GM06990 (cell line): ENCODE results near the gene ASIC2.

Experiments
- DNase-seq: peaks from one replicate; pipeline ENCODE4 v3.0.0-alpha.2; 2011; ENCODE audit not compliant: insufficient read length; ENCODE audit errors: extremely low read depth
- H3K27me3 ChIP-seq: replicated peaks from 2 replicates; pipeline ENCODE4 v1.6.0; 2011; ENCODE audit warnings: low read length; ENCODE audit not compliant: control insufficient read depth, insufficient read depth
- H3K36me3 ChIP-seq: 2 replicates; pipeline ENCODE4 v1.5.1; 2011; ENCODE audit warnings: low read length; ENCODE audit not compliant: control insufficient read depth, insufficient read depth
- H3K4me3 ChIP-seq: replicated peaks from 2 replicates; pipeline ENCODE4 v1.5.1; 2011; ENCODE audit warnings: low read depth, mild to moderate bottlenecking, control low read depth, low read length
- CTCF ChIP-seq: IDR thresholded peaks from 2 replicates; pipeline ENCODE4 v1.5.1; 2011; ENCODE audit warnings: low read length, control low read depth, mild to moderate bottlenecking, inconsistent platforms; ENCODE audit not compliant: insufficient read depth, poor library complexity, severe bottlenecking

The ASIC2 gene

GRCh38 chr17:33053676-33054075 is 239.4 kb downstream of the ASIC2 start:
- TF ChIP-seq CTCF, result no peak
- Histone ChIP-seq H3K27me3 (no peaks in the 10 kb centered on the region; the same call in 1 of the 2 replicates), H3K4me3 (no peak overlapping the region), H3K36me3 (no peaks in the 10 kb centered on the region)
- DNase-seq, result no peak

GRCh38 chr17:33052856-33053255 is 240.2 kb downstream of the ASIC2 start:
- TF ChIP-seq CTCF, result no peak
- Histone ChIP-seq H3K27me3 (no peaks in the 10 kb centered on the region; the same call in 1 of the 2 replicates), H3K4me3 (no peak overlapping the region), H3K36me3 (no peaks in the 10 kb centered on the region)
- no peak for DNase-seq

GRCh38 chr17:33050611-33051140 is 242.4 kb downstream of the ASIC2 start:
- Histone ChIP-seq H3K27me3 (no peaks in the 10 kb centered on the region; the same call in none of the 2 replicates), H3K4me3 (no peak overlapping the region), H3K36me3 (no peaks in the 10 kb centered on the region)
- TF ChIP-seq CTCF, result no peak
- DNase-seq, result no peak

GRCh38 chr17:33049781-33050414 is 243.2 kb downstream of the ASIC2 start:
- Histone ChIP-seq H3K27me3 (no peaks in the 10 kb centered on the region; the same call in none of the 2 replicates), H3K4me3 (no peak overlapping the region), H3K36me3 (no peaks in the 10 kb centered on the region)
- TF ChIP-seq CTCF, result peak; percentile 98
- DNase-seq, result no peak

GRCh38 chr17:33046361-33047255 is 246.5 kb downstream of the ASIC2 start:
- no peaks in the 10 kb centered on the region for H3K36me3 ChIP-seq
- no peak overlapping the region for H3K4me3 ChIP-seq
- H3K27me3 ChIP-seq, result no peaks in the 10 kb centered on the region; the same call in none of the 2 replicates
- DNase-seq, result no peak
- TF ChIP-seq CTCF, result no peak
